RWPE2 (cell line): ENCODE data around the gene UBL3.

Experiments
- ATAC-seq: fragments of 200-7000 bp; cut with Tn5 transposase; 3 replicates; pipeline ENCODE4 v1.9.1; 2021; ENCODE audit warnings: low read depth
- DNase-seq: peaks from one replicate; pipeline ENCODE4 v3.0.0-alpha.2; 2020; ENCODE audit warnings: low spot score
- H3K27ac ChIP-seq: fragments of 450-650 bp; 2 replicates; pipeline ENCODE4 v1.5.1; 2017; ENCODE audit warnings: mild to moderate bottlenecking; ENCODE audit not compliant: poor library complexity, severe bottlenecking
- H3K27me3 ChIP-seq: fragments of 250-450 bp; sonication (Bioruptor Pico); 2 replicates; pipeline ENCODE4 v1.5.1; 2021; ENCODE audit warnings: mild to moderate bottlenecking, moderate library complexity; ENCODE audit not compliant: insufficient read depth, poor library complexity, severe bottlenecking
- H3K36me3 ChIP-seq: fragments of 250-450 bp; sonication (Bioruptor Pico); 2 replicates; pipeline ENCODE4 v1.5.1; 2020; ENCODE audit warnings: low read depth, mild to moderate bottlenecking, moderate library complexity
- H3K4me1 ChIP-seq: fragments of 250-450 bp; sonication (Bioruptor Pico); 2 replicates; pipeline ENCODE4 v1.5.1; 2021; ENCODE audit warnings: mild to moderate bottlenecking, moderate library complexity; ENCODE audit not compliant: insufficient read depth, poor library complexity, severe bottlenecking
- H3K4me3 ChIP-seq: fragments of 250-450 bp; sonication (Bioruptor Pico); 2 replicates; pipeline ENCODE4 v1.5.1; 2021; ENCODE audit warnings: mild to moderate bottlenecking, moderate library complexity; ENCODE audit not compliant: severe bottlenecking
- H3K9me3 ChIP-seq: fragments of 250-450 bp; sonication (Bioruptor Pico); 2 replicates; pipeline ENCODE4 v1.5.1; 2021; ENCODE audit warnings: mild to moderate bottlenecking, moderate library complexity; ENCODE audit not compliant: severe bottlenecking
- TF ChIP-seq, protein P1 (sequence below): fragments of 450-650 bp; IDR thresholded peaks from one replicate; pipeline ENCODE4 v1.5.1; 2017; ENCODE audit warnings: mild to moderate bottlenecking, moderate library complexity; ENCODE audit not compliant: poor library complexity, severe bottlenecking

The UBL3 gene

DNA sequence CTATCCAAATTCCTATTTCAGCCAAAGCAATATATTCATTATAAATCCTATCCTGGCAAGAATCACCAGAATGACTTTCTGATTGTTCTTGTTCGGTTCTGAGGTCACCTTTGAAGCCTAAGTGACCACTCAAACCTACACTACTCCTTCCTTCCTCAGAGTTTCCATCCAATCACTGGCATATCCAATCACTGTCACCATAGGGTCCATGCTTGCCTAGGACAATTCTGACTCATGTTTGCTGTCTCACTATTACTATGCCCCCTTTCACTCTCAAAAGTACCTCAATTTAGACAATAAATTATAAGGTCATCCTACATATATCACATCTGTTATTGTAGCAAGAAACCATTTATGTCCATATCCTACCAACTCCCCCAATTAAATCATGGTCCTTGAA lies 58.9 kb downstream of the UBL3 start:
- no peak overlapping the region for H3K27ac ChIP-seq
- H3K4me3 ChIP-seq: no peak overlapping the region
- no peaks in the 10 kb centered on the region for H3K36me3 ChIP-seq
- no peaks in the 10 kb centered on the region for H3K9me3 ChIP-seq
- TF ChIP-seq, protein P1, sequence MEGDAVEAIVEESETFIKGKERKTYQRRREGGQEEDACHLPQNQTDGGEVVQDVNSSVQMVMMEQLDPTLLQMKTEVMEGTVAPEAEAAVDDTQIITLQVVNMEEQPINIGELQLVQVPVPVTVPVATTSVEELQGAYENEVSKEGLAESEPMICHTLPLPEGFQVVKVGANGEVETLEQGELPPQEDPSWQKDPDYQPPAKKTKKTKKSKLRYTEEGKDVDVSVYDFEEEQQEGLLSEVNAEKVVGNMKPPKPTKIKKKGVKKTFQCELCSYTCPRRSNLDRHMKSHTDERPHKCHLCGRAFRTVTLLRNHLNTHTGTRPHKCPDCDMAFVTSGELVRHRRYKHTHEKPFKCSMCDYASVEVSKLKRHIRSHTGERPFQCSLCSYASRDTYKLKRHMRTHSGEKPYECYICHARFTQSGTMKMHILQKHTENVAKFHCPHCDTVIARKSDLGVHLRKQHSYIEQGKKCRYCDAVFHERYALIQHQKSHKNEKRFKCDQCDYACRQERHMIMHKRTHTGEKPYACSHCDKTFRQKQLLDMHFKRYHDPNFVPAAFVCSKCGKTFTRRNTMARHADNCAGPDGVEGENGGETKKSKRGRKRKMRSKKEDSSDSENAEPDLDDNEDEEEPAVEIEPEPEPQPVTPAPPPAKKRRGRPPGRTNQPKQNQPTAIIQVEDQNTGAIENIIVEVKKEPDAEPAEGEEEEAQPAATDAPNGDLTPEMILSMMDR: no peak
- no peaks in the 10 kb centered on the region for H3K27me3 ChIP-seq
- DNase-seq: no peak
- no peak for ATAC-seq
- H3K4me1 ChIP-seq: no peaks in the 10 kb centered on the region

DNA sequence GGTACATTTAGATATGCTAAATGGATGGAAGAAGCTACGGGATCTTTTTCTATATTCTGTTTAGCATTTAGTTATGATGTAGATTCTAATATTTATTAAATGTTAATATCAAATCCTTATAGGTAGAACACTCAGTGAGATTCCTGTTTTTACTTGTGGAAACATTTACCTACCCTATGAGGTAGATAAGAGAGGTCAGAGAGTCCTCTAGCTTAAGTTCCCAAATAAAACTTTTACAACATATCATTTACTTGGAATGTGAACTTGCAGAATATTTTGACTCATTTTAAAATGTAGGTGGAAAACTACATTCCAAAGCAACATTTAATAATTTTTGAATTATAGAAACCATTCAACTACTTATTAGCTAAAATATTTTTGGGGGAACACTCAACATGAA lies 63.7 kb downstream of the UBL3 start:
- Histone ChIP-seq H3K4me1 (no peaks in the 10 kb centered on the region), H3K27ac (no peak overlapping the region), H3K4me3 (no peak overlapping the region), H3K36me3 (no peaks in the 10 kb centered on the region), H3K27me3 (no peaks in the 10 kb centered on the region), H3K9me3 (no peaks in the 10 kb centered on the region)
- no peak for DNase-seq
- ATAC-seq: no peak
- TF ChIP-seq, protein P1: no peak

DNA sequence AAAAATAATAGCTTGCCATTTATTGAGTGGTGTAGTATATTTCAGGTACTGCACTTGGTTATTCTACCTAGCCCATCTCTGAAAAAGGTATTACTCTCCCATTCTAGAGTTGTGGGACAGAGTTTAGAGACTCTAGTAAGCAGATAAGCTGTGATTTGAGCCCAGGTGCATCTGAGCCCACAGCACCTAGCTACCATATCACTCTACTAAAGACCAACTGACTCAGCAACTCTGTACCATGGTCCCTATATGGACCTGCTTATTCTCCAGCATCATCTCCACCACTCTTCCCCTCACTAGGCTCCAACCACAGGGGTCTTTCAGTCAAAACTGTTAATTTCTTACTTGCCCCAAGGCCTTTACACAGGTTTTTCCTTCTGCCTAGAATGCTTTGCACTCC lies 64.4 kb downstream of the UBL3 start:
- Histone ChIP-seq H3K27ac (no peak overlapping the region), H3K27me3 (no peaks in the 10 kb centered on the region), H3K36me3 (no peaks in the 10 kb centered on the region), H3K4me3 (no peak overlapping the region), H3K4me1 (no peaks in the 10 kb centered on the region), H3K9me3 (no peaks in the 10 kb centered on the region)
- no peak for ATAC-seq
- no peak for DNase-seq
- TF ChIP-seq, protein P1: no peak

DNA sequence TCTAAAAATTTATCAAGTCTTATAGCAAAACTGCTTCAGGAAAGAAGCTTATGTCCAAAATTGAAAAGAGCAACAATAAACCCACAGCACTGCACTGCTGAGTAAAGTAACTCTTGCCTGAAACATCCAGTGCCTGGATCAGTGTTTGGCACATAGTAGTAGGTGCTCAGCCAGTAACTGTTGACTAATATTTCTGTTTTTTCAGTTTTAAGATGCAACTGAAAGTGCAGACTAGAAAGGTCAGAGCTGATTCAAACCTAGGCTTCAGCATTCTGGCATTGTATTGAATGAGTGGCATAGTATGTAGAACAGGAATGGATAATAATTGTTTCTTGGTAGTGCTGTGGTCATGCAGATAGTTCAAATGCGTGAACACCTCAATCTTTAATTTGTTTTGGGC lies 67.6 kb downstream of the UBL3 start:
- DNase-seq (no peak), ATAC-seq (no peak)
- H3K36me3 ChIP-seq: no peaks in the 10 kb centered on the region
- TF ChIP-seq, protein P1: no peak
- no peaks in the 10 kb centered on the region for H3K4me1 ChIP-seq
- no peaks in the 10 kb centered on the region for H3K27me3 ChIP-seq
- no peak overlapping the region for H3K4me3 ChIP-seq
- no peak overlapping the region for H3K27ac ChIP-seq
- no peaks in the 10 kb centered on the region for H3K9me3 ChIP-seq

DNA sequence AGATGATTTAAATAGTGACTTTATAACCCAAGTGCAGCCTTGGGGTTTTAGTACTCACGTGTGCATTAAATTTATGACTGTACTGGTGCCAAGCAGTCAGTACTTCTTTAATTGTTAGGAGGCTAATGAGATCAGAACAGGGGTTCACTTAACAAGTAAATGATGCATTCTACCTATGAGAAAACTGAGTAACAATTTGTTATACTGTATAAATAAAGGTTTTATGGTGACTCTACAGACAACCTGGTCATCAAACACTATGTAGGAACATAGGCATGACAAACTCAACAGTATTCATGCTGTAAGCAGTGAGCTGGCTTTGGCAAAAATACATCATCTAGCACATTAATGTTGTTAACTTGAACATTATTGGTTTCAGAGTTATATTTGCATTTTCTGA lies 75.6 kb downstream of the UBL3 start:
- Histone ChIP-seq H3K4me3 (no peak overlapping the region), H3K27me3 (no peaks in the 10 kb centered on the region), H3K27ac (no peak overlapping the region), H3K4me1 (no peaks in the 10 kb centered on the region), H3K9me3 (no peaks in the 10 kb centered on the region), H3K36me3 (no peaks in the 10 kb centered on the region)
- TF ChIP-seq, protein P1: no peak
- ATAC-seq (no peak), DNase-seq (no peak)
